Activated CD4-positive, alpha-beta T cell treated with anti-CD3 and anti-CD28 coated beads, Interleukin-10, Interleukin-2, amounts not matched to agents 100 ng/mL and 50 ng/mL, durations not matched to agents 16 hours and 8 hours (primary cell): ENCODE measurements around the gene SUN3.
A peak's percentile ranks its signal among the peaks of the same experiment; 100 is the strongest.

Experiments
- DNase-seq: peaks from one replicate; pipeline ENCODE4 v3.0.0-alpha.2; 2020

Gene SUN3, protein sequence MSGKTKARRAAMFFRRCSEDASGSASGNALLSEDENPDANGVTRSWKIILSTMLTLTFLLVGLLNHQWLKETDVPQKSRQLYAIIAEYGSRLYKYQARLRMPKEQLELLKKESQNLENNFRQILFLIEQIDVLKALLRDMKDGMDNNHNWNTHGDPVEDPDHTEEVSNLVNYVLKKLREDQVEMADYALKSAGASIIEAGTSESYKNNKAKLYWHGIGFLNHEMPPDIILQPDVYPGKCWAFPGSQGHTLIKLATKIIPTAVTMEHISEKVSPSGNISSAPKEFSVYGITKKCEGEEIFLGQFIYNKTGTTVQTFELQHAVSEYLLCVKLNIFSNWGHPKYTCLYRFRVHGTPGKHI

GRCh38 chr7:48028938-48029337, at the start of gene SUN3:
SUN3 (minus strand) TSS chr7:48029107; CDS start chr7:48028938, 169 bp downstream.
- no peak for DNase-seq

DNA sequence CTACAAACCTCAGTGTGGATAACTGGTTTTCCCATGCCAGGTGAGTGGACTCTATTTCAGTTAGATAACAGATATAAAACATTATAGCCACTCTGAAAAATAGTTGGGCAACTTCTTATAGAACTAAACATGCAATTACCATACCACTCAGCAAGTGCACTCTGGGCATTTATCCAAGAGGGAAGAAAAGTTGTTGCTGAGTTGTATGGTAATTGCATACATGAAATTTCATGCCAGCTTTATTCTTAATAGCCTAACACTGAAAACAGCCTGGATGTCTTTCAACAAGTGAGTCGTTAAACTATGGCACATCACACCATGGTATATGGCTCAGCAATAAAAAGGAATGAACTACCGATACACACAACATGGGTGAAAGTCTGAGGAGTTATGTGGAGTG, 49.6 kb upstream of the SUN3 start:
- no peak for DNase-seq

DNA sequence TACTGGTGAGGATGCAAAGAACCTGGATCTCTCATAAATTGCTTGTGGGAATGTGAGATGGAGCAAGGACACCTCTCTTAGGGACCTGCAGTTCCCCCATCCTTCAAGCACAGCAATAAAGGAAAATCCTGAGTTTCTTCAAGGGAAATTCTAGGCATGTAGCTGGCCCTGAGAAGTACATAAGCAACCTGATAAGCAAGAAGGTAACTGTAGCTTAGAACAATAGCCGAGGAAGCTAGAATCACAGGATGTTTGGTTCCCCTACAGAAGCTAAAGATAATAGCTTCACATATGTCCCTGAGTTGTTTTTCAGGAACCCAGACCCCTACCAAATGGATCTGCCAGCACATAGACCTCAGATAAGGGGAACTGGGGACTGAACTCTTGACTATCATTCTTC, 48.5 kb upstream of the SUN3 start:
- DNase-seq, result no peak

GRCh38 chr7:48074204-48074654, 45.3 kb upstream of the SUN3 start:
- no peak for DNase-seq

- DNase-seq, result no peak
These were observed 38.6 kb upstream of the SUN3 start for GRCh38 chr7:48067475-48067874.

- no peak for DNase-seq
These were observed 35.1 kb upstream of the SUN3 start for GRCh38 chr7:48063985-48064384.

GRCh38 chr7:48059706-48060105, 30.8 kb upstream of the SUN3 start:
- DNase-seq, result no peak

DNA sequence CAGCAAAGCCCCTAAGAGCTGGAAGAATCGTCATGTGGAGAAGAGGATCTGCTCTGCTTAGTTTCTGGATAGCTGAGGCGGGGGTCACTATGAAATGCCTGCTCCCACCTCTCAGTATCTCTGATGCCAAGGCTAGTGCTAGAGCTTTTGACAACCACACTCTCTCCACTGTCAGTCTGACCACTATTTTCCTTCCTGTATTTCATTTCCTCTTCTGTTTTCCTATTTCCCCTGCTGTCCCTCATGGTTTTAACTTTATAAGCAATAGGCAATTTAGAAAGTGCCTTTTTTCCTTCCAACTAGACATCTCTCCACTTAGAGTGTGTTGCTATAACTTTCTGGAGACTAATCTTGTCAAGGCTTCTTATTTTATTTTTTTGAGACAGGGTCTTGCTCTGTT, 30.1 kb upstream of the SUN3 start:
- no peak for DNase-seq

DNA sequence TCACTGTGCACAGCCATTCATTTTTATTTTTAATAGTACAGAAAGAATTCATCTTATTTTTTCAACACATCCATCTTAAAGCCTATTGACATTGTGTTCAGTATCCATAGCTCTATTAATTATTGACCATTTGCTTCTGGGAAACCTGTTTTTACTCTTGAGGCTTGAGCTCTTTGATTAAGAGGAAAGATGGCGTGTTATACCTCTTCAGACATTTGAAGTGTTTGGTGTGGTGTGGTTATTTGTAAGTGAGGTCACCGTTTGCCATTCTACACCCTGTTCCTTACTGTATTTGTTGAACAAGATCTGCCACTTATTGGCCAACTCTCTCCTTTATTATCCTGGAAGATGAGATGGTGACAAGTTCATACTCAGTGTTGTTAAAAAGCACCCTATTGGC, 24.8 kb upstream of the SUN3 start:
- no peak for DNase-seq

- peak; percentile 22 for DNase-seq
These were observed 23.8 kb upstream of the SUN3 start for GRCh38 chr7:48052748-48053147.

GRCh38 chr7:48049850-48050249, 20.9 kb upstream of the SUN3 start:
- no peak for DNase-seq

- DNase-seq, result no peak
These were observed 19.2 kb upstream of the SUN3 start for GRCh38 chr7:48048113-48048512.

DNA sequence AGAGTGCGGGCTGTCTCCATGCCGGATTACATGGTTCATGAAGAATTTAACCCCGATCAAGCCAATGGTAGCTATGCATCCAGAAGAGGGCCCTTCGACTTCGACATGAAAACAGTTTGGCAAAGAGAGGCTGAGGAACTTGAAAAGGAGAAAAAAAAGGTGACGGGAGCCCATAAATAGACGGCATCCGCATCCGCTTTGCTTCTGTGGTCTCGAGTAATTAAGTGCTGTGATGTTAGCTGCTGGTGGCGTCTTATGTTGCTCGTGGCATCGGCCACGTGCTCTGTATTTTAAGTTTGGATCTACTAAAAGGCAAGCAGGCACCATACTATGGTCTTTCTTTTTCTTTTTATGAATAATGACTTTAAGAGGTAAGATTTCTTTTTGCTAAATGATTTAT, 17.6 kb upstream of the SUN3 start:
- no peak for DNase-seq

DNA sequence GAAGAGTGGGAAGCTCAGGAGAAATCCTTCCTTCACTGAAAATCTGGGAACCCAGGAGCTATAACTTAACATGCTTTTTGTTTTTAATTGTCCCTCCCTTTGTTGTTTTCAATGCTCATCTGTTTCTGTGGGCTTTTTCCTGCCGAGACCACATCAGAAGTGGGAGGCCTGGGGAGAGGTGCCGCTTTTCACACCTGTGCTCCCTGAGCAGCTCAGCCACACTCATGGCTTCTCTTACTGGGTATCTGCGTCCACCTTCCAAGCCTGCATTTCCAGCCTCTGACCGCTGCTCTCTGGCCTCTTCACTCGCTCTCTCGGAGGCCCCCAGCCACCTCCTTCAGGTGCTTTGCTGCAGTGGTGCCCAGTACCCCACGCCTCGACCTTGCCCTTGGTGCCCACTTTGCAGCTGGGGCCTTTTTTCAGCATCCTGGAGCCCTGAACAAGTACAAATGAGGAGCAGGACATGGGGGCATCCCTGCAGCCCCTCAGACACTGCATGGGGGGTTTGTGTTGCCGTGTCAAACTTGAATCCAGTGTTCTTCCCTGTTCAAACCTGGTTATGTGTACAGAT, 16.4 kb upstream of the SUN3 start:
- no peak for DNase-seq

DNA sequence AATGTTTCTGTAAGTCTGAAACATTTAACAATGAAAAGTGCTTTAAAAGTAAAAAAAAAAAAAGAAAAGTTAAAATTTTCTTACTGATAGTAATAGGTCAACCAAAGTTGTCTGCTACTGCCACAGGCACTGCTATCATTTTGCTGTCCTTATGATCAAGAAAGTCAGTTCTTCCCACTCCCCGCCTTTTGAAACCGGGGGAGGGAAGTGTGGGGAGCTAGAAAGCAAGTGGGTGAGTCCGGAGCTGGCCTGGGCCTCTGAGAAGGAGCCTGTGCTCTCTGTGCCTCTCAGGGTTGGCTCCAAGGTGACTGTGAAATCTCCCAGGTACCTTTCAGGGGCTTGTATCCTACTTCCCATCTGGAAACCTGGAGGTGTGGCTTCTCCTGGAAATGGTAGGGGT, 13.7 kb upstream of the SUN3 start:
- DNase-seq, result no peak

- DNase-seq, result no peak
These were observed 13.3 kb upstream of the SUN3 start for GRCh38 chr7:48042216-48042615.

GRCh38 chr7:48041653-48041970, 12.7 kb upstream of the SUN3 start:
- peak; percentile 7 for DNase-seq

DNA sequence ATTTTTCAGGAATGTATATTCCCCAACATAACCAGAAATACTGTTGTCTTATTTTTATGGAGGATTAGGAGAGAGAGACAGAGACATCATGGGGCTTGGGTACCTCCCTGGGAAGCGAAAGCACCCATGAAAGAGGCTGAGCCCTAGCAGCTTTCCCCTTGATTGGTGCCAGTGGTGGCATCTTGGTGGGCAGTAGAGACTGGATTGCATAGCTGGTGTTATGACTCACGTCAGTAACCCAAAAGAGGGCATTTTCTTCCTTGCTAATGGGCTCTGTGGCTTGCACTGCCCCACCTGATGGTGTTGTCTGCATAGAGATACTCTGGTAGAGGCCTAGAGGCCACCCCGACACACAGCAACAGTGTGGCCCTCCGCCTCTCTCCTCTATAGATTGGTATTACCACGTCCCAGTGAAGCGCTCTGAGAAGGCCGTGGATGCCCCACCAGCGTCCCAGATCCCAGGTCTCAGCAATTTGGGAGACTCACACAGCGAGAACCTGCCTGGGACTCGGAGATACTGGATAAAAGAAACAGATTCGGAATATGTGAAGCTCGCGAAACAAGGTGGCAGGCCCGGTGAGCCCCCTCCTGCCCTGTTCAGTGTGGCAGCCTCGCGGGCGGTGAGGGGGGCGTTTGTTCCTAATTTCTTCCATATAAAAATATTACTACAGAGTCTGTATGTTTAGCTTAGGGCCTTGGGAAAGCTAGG, 12.2 kb upstream of the SUN3 start:
- no peak for DNase-seq

DNA sequence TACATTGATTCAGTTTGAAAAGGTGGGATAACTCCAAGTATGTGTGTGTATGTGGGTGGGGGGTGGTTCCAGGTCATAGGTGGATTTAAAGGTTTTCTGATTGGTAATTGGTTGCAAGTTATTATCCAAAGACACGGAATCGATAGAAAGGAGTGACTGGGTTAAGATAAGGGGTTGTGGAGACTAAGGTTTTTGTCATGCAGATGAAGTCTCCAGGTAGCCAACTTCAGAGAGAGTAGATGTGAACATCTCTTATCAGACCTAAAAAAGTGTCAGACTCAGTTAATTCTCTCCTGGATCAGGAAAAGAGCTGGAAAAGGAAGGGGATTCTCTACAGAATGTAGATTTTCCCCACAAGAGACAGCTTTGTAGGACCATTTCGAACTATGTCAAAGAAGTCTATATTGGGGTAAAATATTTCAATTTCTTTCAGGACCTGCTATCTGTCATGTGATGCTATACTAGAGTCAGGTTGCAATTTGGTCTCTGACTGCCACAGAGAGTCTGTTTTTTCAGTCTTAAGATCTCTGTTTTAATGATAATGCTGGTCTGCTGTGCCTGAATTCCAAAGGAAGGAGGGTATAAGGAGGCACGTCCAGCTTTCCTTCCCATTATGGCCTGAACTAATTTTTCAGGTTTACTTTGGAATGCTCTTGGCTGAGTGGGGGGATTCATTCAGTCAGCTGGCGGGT, 10.1 kb upstream of the SUN3 start:
- DNase-seq, result no peak

DNA sequence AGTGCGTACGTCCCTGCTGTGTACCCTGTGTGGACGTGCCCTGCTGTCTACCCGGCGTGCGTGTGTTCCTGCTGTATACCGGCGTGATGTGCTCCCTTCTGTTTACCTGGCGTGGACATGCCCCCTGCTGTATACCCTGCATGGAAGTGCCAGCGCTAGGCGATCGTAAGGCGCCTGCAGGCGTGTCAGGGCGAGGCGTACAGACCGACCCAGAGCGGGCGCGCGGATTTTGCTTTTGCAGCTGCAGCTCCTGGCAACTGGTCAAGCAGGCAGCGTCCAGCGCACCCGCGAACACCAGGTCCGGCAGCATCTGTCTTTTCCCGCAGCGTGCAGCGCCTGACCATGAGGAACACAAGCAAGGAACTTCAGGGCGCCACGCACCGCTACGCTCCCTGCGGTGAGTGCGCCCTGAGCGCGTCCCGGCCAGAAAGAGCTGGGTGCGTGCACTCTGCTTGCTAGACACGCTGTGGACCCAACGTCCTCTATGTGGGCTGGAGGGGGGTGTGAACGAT, 7.1 kb upstream of the SUN3 start:
- no peak for DNase-seq

GRCh38 chr7:48035301-48035966, 6.5 kb upstream of the SUN3 start, which contains the start of gene C7orf57:
C7orf57 (plus strand) TSS chr7:48035543; CDS start chr7:48036309, 766 bp downstream.
- DNase-seq, result peak; percentile 89

DNA sequence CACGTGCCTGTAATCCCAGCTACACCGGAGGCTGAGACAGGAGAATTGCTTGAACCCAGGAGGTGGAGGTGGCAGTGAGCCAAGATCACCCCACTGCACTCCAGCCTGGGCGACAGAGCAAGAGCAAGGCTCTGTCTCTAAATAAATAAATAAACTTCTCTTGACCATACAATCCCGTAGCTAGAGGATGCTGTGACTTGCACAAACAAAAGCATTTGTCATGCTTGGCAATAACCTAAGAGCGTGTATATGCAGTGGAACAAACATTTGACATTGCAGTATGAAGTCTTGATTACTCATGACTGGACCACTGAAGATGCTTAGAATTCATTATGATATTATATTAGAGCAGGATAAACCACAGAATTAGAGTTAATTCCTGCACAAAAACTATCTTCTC, 5.0 kb upstream of the SUN3 start:
- DNase-seq, result no peak

- no peak for DNase-seq
These were observed 2.2 kb upstream of the SUN3 start for GRCh38 chr7:48031111-48031510.
